Inflammatory macrophage treated with lipopolysaccharide for 1 hour (primary cell): ENCODE results near the gene TAF11.
"Not testable (repeated sequence)": the region's sequence is repeated elsewhere in the genome, so short reads cannot be mapped to it uniquely, and the experiment has no call there.

Experiments
- DNase-seq, 2 donors: peaks; one replicate each; pipeline ENCODE4 v3.0.0-alpha.2; 2020 to 2022

The TAF11 gene

DNA sequence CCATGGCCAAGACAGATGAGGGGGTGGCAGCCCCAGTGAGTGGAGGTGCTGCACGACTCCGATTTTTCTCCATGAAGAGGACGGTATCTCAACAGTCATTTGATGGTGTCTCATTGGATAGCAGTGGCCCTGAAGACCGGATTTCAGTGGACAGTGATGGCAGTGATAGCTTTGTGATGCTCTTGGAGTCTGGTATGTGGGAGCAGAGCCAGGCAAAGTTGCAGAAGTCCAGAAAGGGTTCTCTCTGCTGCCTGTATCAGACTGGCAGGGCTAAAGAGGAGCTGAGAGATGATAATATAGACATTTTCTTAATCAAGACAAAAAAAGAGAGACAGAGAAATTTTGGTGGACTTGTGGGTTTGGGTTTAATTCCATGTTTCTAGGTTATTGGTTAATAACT is 23.8 kb downstream of the TAF11 start:
- no peak for DNase-seq

DNA sequence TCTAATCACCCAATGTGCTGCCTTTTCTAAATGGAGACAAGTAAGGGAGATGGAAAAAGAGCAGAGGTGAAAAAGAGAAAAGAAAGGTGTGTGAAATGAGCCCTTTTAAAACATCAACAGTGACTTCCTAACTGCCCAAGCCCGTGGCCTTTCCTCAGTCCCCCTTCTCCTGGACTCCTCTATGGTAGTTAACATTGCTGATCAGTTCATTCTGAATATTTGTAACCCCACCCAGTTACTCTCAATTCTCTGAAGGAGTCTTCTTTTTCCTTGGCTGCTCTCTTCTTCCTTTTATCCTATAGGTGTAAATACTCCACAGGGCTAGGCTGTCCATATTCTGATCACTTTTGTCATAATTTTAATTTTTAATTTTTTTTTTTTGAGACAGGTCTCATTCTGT is 27.1 kb downstream of the TAF11 start:
- DNase-seq, result no peak

- DNase-seq, result no peak
These were observed 27.9 kb downstream of the TAF11 start for GRCh38 chr6:34859951-34860350.

GRCh38 chr6:34858681-34859080 is 29.2 kb downstream of the TAF11 start:
- DNase-seq, result no peak

DNA sequence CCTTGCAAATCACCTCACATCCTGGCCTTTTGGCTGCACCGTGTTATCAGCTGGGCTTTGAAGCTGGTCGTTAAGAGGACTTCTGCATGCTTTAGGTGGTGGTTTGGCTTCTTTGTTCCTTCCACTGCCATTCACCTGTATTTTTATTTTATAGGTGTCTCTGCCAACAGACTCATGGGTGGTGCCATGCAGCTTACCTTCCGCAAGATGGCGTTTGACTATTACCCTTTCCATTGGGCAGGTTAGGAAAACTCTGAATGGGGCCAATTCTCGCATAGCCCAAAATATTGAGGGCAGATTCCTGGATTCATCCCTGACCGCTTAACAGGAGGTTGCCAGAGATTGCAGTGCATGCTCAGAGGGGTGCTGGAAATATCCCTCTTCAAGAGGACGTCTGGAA is 32.4 kb downstream of the TAF11 start:
- DNase-seq, result no peak

GRCh38 chr6:34852406-34853085 is 35.3 kb downstream of the TAF11 start:
- DNase-seq, result no peak

DNA sequence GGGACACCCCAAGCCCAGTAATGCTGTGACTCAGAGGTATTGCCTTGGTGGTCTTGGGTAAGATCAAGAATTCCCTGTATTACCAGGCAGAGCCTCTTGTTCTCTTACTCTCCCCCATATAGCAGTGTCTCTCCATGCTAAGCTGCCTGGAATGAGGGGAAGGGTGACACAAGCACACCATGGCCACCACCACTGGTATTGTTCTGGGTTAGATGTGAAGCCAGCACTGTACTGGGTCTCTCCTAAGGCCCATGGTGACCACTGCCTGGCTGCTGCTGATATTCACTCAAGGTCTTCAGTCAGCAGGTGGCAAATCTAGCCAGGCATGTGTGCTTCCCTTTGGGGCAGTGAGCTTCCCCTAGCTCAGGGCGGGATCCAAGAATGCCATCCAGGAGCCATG is 36.5 kb downstream of the TAF11 start:
- peak in 1 of 2 donors; percentile 35 for DNase-seq

GRCh38 chr6:34849066-34849465 is 38.8 kb downstream of the TAF11 start:
- not testable (repeated sequence) for DNase-seq

- DNase-seq, result no peak
These were observed 48.0 kb downstream of the TAF11 start for GRCh38 chr6:34839666-34840352.

- DNase-seq, result no peak
These were observed 50.3 kb downstream of the TAF11 start for GRCh38 chr6:34837528-34837927.

DNA sequence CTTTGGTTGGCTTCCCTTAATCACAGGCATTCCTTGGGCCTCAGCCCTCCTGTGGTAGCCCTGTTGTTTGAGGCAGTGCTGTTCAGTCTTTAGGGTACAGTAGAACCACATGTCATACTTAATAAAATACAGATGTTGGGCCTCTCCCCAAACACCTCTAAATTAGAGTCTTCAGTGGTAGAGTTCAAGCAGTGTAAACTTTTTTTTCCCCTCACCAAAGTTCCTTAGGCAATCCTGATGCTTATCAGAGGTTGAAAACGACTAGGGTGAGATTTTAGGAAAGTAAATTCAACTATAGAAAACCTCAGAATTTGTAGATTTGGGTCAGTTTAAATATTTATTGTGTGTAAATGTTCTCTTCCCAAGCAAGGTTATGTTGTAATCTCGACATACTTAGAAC is 51.4 kb downstream of the TAF11 start:
- DNase-seq, result no peak

GRCh38 chr6:34836008-34836407 is 51.8 kb downstream of the TAF11 start:
- DNase-seq, result peak; percentile 27 to 37

- DNase-seq, result peak; percentile 22 to 46
These were observed 52.9 kb downstream of the TAF11 start for GRCh38 chr6:34834789-34835518.

- no peak for DNase-seq
These were observed 54.9 kb downstream of the TAF11 start for GRCh38 chr6:34832942-34833341.

DNA sequence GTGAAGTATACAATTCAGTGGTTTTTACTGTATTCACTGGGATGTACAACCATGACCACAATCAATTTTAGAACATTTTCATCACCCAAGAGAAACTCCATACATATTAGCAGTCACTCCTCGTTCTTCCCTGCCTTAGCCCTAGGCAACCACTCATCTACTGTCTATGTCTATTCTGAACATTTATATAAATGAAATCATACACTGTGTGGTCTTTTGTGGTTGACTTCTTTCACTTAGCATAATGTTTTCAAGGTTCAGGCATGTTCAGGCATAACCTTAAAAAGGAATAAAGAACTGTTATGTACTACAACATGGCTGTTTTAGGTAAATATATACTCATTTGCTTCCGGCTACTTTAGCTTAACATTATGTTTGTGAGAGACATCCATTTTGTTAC is 58.7 kb downstream of the TAF11 start:
- DNase-seq, result no peak
